Duodenal mucosa (tissue), 2 donors: Measurements from ENCODE around the gene VTN.

Source experiments
- H3K27ac ChIP-seq: one replicate; pipeline ENCODE4 v1.7.0; 2013; ENCODE audit warnings: low read depth, low read length
- H3K27me3 ChIP-seq, 2 donors: one replicate each; pipeline ENCODE4 v1.7.0; 2013; ENCODE audit warnings: low read length in 2 of 2, control low read depth in 1 of 2; ENCODE audit not compliant: insufficient read depth in 2 of 2, control insufficient read depth in 1 of 2
- H3K36me3 ChIP-seq, 2 donors: one replicate each; pipeline ENCODE4 v1.7.0; 2013; ENCODE audit warnings: low read length in 2 of 2, control low read depth in 1 of 2; ENCODE audit not compliant: insufficient read depth in 2 of 2, control insufficient read depth in 1 of 2
- H3K4me1 ChIP-seq, 2 donors: one replicate each; pipeline ENCODE4 v1.7.0; 2013; ENCODE audit warnings: low read length in 2 of 2, control low read depth in 1 of 2; ENCODE audit not compliant: insufficient read depth in 2 of 2, control insufficient read depth in 1 of 2
- H3K4me3 ChIP-seq, 2 donors: one replicate each; pipeline ENCODE4 v1.7.0; 2013; ENCODE audit warnings: low read length in 2 of 2, low read depth in 1 of 2
- H3K9ac ChIP-seq, 2 donors: one replicate each; pipeline ENCODE4 v1.7.0; 2013; ENCODE audit warnings: low read length in 2 of 2, low read depth in 1 of 2
- H3K9me3 ChIP-seq, 2 donors: one replicate each; pipeline ENCODE4 v1.7.0; 2013; ENCODE audit warnings: low read length in 2 of 2, control low read depth in 1 of 2; ENCODE audit not compliant: control insufficient read depth in 1 of 2

The VTN gene

GRCh38 chr17:28327031-28327607, 43.0 kb downstream of the VTN start:
- peaks cover 13 to 50% of the 10 kb centered on the region in 2 donors for H3K36me3 ChIP-seq
- H3K27me3 ChIP-seq: no peaks in the 10 kb centered on the region
- H3K9ac ChIP-seq: no peak overlapping the region
- H3K9me3 ChIP-seq: no peaks in the 10 kb centered on the region
- H3K4me3 ChIP-seq: no peak overlapping the region
- no peak overlapping the region for H3K27ac ChIP-seq
- H3K4me1 ChIP-seq: peaks cover 23 to 41% of the 10 kb centered on the region in 2 donors

DNA sequence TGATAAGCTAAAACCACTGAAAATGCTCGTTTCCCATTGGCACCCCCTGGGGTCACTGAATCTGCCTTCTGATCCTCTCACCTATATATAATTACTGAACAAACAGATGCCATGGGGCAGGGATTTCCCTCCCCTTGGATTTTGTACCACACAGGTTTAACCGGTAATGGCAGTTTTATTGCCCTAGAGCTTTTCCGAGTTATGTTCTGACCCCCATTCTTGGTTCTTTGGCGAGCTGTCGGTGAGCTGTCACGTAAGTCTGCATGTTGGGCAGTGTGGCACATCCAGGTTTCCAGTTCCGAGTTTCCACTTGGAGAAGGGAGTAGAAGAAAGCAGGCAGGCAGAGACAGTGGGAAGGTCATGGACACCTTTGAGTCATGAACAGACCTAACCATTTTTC, 44.0 kb downstream of the VTN start:
- no peak overlapping the region for H3K4me3 ChIP-seq
- peaks cover 16 to 36% of the 10 kb centered on the region in 2 donors for H3K4me1 ChIP-seq
- H3K36me3 ChIP-seq: peaks cover 6 to 42% of the 10 kb centered on the region in 2 donors
- no peak overlapping the region for H3K9ac ChIP-seq
- no peaks in the 10 kb centered on the region for H3K9me3 ChIP-seq
- H3K27me3 ChIP-seq: no peaks in the 10 kb centered on the region
- no peak overlapping the region for H3K27ac ChIP-seq

GRCh38 chr17:28325211-28325610, 44.9 kb downstream of the VTN start:
- H3K27ac ChIP-seq: no peak overlapping the region

GRCh38 chr17:28324781-28325180, 45.3 kb downstream of the VTN start:
- H3K27ac ChIP-seq: no peak overlapping the region
- peaks cover 6 to 33% of the 10 kb centered on the region in 2 donors for H3K36me3 ChIP-seq
- peaks cover 25 to 44% of the 10 kb centered on the region in 2 donors for H3K4me1 ChIP-seq
- H3K27me3 ChIP-seq: no peaks in the 10 kb centered on the region
- H3K9ac ChIP-seq: no peak overlapping the region
- H3K4me3 ChIP-seq: no peak overlapping the region
- H3K9me3 ChIP-seq: no peaks in the 10 kb centered on the region

More at GRCh38 chr17:28325211-28325610, 44.9 kb downstream of the VTN start:
- Histone ChIP-seq H3K36me3 (peaks cover 6 to 33% of the 10 kb centered on the region in 2 donors), H3K9me3 (no peaks in the 10 kb centered on the region), H3K9ac (no peak overlapping the region), H3K4me3 (no peak overlapping the region), H3K4me1 (peaks cover 21 to 39% of the 10 kb centered on the region in 2 donors), H3K27me3 (no peaks in the 10 kb centered on the region)

GRCh38 chr17:28324267-28324745, 45.8 kb downstream of the VTN start:
- Histone ChIP-seq H3K36me3 (peaks cover 4 to 31% of the 10 kb centered on the region in 2 donors), H3K9ac (no peak overlapping the region)

DNA sequence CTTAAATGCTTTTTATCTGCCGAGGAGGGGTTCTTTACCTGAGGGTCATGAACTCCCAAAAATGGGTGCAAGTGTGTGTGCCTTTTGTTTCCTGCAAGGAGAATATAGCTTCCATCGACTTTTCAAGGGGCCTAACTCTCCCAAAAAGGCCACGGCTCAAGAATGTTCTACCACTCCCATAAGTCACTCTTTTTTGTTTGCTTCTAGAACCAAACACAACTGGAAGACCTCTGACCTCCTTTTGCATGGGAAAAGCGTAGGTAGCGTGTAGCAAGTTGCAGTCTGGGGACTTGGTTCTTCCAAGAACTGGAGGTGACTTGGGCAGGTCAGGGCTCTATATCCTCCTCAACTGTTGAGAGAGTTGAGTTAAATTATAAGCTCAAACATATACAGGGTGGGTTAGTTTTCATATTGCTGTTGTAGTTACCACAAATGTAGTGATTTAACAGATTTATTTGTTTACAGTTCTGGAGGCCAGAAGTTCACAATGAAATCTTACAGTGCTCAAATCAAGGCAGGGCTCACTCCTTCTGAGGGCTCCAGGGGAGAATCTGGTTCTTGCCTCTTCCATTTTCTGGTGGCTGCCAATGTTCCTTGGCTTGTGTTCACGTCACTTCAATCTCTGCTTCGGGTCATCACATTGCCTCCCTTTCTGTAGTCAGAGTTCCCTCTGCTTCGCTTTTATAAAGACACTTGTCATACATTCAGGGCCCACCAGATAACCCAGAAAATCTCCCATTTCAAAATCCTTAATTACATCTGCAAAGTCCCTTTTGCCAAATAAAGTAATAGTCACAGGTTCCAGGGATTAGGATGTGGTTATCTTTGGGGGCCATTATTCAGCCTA, 49.7 kb downstream of the VTN start:
- peaks cover 33 to 43% of the 10 kb centered on the region in 2 donors for H3K4me1 ChIP-seq
- no peak overlapping the region for H3K27ac ChIP-seq
- H3K9ac ChIP-seq: peak overlapping the region in 1 of 2 donors; percentile 64
- no peaks in the 10 kb centered on the region for H3K9me3 ChIP-seq
- no peaks in the 10 kb centered on the region for H3K27me3 ChIP-seq
- H3K36me3 ChIP-seq: no peaks in the 10 kb centered on the region
- peak overlapping the region; percentile 20 to 92 for H3K4me3 ChIP-seq

More at GRCh38 chr17:28324267-28324745, 45.8 kb downstream of the VTN start:
- H3K9me3 ChIP-seq: no peaks in the 10 kb centered on the region
- no peaks in the 10 kb centered on the region for H3K27me3 ChIP-seq
- H3K4me1 ChIP-seq: peaks cover 29 to 48% of the 10 kb centered on the region in 2 donors
- H3K27ac ChIP-seq: no peak overlapping the region
- H3K4me3 ChIP-seq: no peak overlapping the region

GRCh38 chr17:28319598-28319935, 50.5 kb downstream of the VTN start:
- Histone ChIP-seq H3K36me3 (no peaks in the 10 kb centered on the region), H3K9me3 (no peaks in the 10 kb centered on the region), H3K27ac (no peak overlapping the region), H3K4me3 (peak overlapping the region; percentile 82 to 92), H3K27me3 (no peaks in the 10 kb centered on the region), H3K9ac (peak overlapping the region; percentile 64 to 65), H3K4me1 (peaks cover 24 to 34% of the 10 kb centered on the region in 2 donors)

DNA sequence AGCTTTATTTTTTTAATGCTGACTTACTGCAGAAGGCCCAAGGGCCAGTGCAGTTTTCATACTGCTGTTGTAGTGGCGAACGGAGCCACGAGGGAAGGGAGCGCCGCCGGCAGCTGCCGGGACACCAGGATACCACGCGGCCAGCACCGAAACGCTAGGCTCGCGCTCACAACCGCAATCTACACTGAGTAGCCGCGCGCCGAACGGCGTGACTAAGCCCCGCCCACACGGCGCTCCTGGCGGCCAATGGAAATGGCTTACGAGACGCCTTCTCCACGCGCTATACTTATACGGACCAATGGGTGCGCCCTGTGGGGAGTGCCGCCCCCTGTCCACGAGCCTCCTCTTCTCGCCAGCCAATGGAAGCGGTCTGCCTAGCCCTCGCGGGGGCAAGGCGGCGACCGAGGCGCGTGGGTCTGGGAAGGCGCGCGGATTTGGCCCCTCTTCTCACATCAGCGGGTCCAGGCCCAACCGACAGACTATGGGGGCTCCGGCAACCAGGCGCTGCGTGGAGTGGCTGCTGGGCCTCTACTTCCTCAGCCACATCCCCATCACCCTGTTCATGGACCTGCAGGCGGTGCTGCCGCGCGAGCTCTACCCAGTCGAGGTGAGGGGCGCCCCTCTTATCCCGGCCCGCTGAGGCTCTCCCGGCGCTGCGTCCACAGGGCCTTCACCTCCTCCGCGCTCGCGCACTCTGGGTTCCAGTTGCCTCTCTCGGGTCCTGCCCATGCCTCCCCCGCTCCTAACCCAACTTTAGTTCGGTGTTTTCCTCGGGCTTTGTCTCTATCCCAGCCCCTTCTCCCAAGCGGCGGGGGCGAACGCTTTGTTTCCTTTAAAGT, 51.1 kb downstream of the VTN start, which contains the start of gene TMEM97:
TSS of gene TMEM97 (plus strand) at position 442 of the 839 bp plus-strand sequence. CDS start at position 482, 40 bp downstream.
- no peak within 1 kb of the TSS for H3K27ac ChIP-seq
- peaks cover 22 to 28% of the 10 kb centered on the region in 2 donors for H3K4me1 ChIP-seq
- H3K27me3 ChIP-seq: no peaks in the 10 kb centered on the region
- H3K9me3 ChIP-seq: no peaks in the 10 kb centered on the region
- H3K9ac ChIP-seq: peak within 1 kb of the TSS; percentile 64 to 65
- H3K36me3 ChIP-seq: no peaks in the 10 kb centered on the region
- peak within 1 kb of the TSS; percentile 82 to 92 for H3K4me3 ChIP-seq

GRCh38 chr17:28317966-28318758, 51.9 kb downstream of the VTN start:
- H3K27me3 ChIP-seq: no peaks in the 10 kb centered on the region
- H3K4me3 ChIP-seq: peak overlapping the region; percentile 82 to 92
- no peaks in the 10 kb centered on the region for H3K36me3 ChIP-seq
- no peaks in the 10 kb centered on the region for H3K9me3 ChIP-seq
- peaks cover 22 to 27% of the 10 kb centered on the region in 2 donors for H3K4me1 ChIP-seq
- H3K27ac ChIP-seq: no peak overlapping the region
- peak overlapping the region; percentile 36 to 65 for H3K9ac ChIP-seq
